GM23338 (cell line): ENCODE data around the gene ZNF670. TPM values are rescaled to one million over a fixed set of nuclear protein-coding genes. Genes with fewer than 3 reads are reported as not detected.

Experiments
- ATAC-seq: fragments of 200-7000 bp; cut with Tn5 transposase; 3 replicates; pipeline ENCODE4 v1.9.1; 2020
- DNase-seq: peaks from one replicate; pipeline ENCODE4 v3.0.0-alpha.2; 2015; ENCODE audit warnings: low spot score
- H2AFZ ChIP-seq: fragments of 200-600 bp; sonication (generic); 2 replicates; pipeline ENCODE4 v1.8.0; 2016; ENCODE audit warnings: antibody characterized with exemption, mild to moderate bottlenecking, moderate library complexity
- H3F3A ChIP-seq: fragments of 200-600 bp; sonication (generic); replicated peaks from 2 replicates; pipeline ENCODE4 v1.8.0; 2017; ENCODE audit warnings: antibody characterized with exemption, mixed run types, low read depth
- H3K27ac ChIP-seq: fragments of 200-600 bp; sonication (generic); 2 replicates; pipeline ENCODE4 v1.6.1; 2016; ENCODE audit warnings: low read depth
- H3K27me3 ChIP-seq: fragments of 200-600 bp; sonication (generic); 2 replicates; pipeline ENCODE4 v1.8.0; 2016; ENCODE audit warnings: mild to moderate bottlenecking, mixed run types, moderate library complexity; ENCODE audit not compliant: insufficient read depth
- H3K36me3 ChIP-seq: fragments of 200-600 bp; sonication (generic); 2 replicates; pipeline ENCODE4 v1.8.0; 2016; ENCODE audit warnings: mild to moderate bottlenecking; ENCODE audit not compliant: insufficient read depth
- H3K4me1 ChIP-seq: fragments of 200-600 bp; sonication (generic); 2 replicates; pipeline ENCODE4 v1.8.0; 2016; ENCODE audit warnings: mild to moderate bottlenecking, moderate library complexity; ENCODE audit not compliant: insufficient read depth
- H3K4me2 ChIP-seq: fragments of 200-600 bp; sonication (generic); 2 replicates; pipeline ENCODE4 v1.7.1; 2017; ENCODE audit warnings: mixed run types
- H3K4me3 ChIP-seq: fragments of 200-600 bp; sonication (generic); 2 replicates; pipeline ENCODE4 v1.6.1; 2016; ENCODE audit warnings: mixed run types
- H3K79me2 ChIP-seq: fragments of 200-600 bp; sonication (generic); replicated peaks from 2 replicates; pipeline ENCODE4 v1.8.0; 2017; ENCODE audit warnings: mild to moderate bottlenecking; ENCODE audit not compliant: insufficient read depth
- H3K9me2 ChIP-seq: fragments of 200-600 bp; sonication (generic); 2 replicates; pipeline ENCODE4 v1.8.0; 2017; ENCODE audit not compliant: insufficient read depth
- H4K20me1 ChIP-seq: fragments of 200-600 bp; sonication (generic); replicated peaks from 2 replicates; pipeline ENCODE4 v1.8.0; 2017; ENCODE audit warnings: mild to moderate bottlenecking; ENCODE audit not compliant: insufficient read depth
- H3K27ac Mint-ChIP-seq: 2 replicates; pipeline ENCODE4 v1.8.0; 2020; ENCODE audit warnings: inconsistent platforms, mild to moderate bottlenecking, moderate library complexity, mixed read lengths
- H3K27me3 Mint-ChIP-seq: 3 replicates; pipeline ENCODE4 v1.8.0; 2022; ENCODE audit warnings: low read depth, mild to moderate bottlenecking, moderate library complexity, mixed read lengths, inconsistent platforms; ENCODE audit not compliant: insufficient read depth, poor library complexity
- H3K36me3 Mint-ChIP-seq: 3 replicates; pipeline ENCODE4 v1.8.0; 2021; ENCODE audit warnings: low read depth, mild to moderate bottlenecking, inconsistent platforms, moderate library complexity, mixed read lengths
- H3K4me1 Mint-ChIP-seq: 3 replicates; pipeline ENCODE4 v1.8.0; 2020; ENCODE audit warnings: mild to moderate bottlenecking, inconsistent platforms, mixed read lengths
- H3K4me3 Mint-ChIP-seq: 3 replicates; pipeline ENCODE4 v1.8.0; 2021; ENCODE audit warnings: moderate library complexity, mild to moderate bottlenecking, inconsistent platforms, mixed read lengths
- H3K9me3 Mint-ChIP-seq: 3 replicates; pipeline ENCODE4 v1.8.0; 2020; ENCODE audit warnings: moderate library complexity, mild to moderate bottlenecking, inconsistent platforms, mixed read lengths
- CREB1 ChIP-seq: fragments of 250-450 bp; sonication (Bioruptor Pico); IDR thresholded peaks from 2 replicates; pipeline ENCODE4 v1.5.0; 2020; ENCODE audit warnings: low read depth, mild to moderate bottlenecking, moderate library complexity
- CTCF ChIP-seq, 2 experiments: fragments of 200-600 bp in 1 of 2; sonication (generic) in 1 of 2; conservative IDR thresholded peaks; 2 replicates each; pipeline versions ENCODE4 v1.5.1 to v1.6.1; 2016 to 2017; ENCODE audit warnings: antibody characterized with exemption in 2 of 2, low read depth in 2 of 2, mild to moderate bottlenecking in 2 of 2, moderate library complexity in 1 of 2
- ETS1 ChIP-seq: IDR thresholded peaks from 2 replicates; pipeline ENCODE4 v1.6.1; 2016; ENCODE audit warnings: antibody characterized with exemption
- EZH2 ChIP-seq: fragments of 200-600 bp; sonication (generic); IDR thresholded peaks from one replicate; pipeline ENCODE4 v1.8.0; 2017; ENCODE audit warnings: antibody characterized with exemption, mild to moderate bottlenecking, low read depth; ENCODE audit not compliant: unreplicated experiment
- EZH2phosphoT487 ChIP-seq: fragments of 200-600 bp; sonication (generic); IDR thresholded peaks from one replicate; pipeline ENCODE4 v1.8.1; 2018; ENCODE audit warnings: antibody characterized with exemption; ENCODE audit not compliant: unreplicated experiment
- JUNB ChIP-seq: IDR thresholded peaks from one replicate; pipeline ENCODE4 v1.6.1; 2016; ENCODE audit warnings: antibody characterized with exemption; ENCODE audit not compliant: unreplicated experiment
- NANOG ChIP-seq: IDR thresholded peaks from 2 replicates; pipeline ENCODE4 v1.6.1; 2016; ENCODE audit warnings: antibody characterized with exemption, borderline replicate concordance
- POLR2AphosphoS5 ChIP-seq: IDR thresholded peaks from 2 replicates; pipeline ENCODE4 v1.6.1; 2016; ENCODE audit warnings: antibody characterized with exemption, low read depth
- STAT1 ChIP-seq: IDR thresholded peaks from one replicate; pipeline ENCODE4 v1.6.1; 2016; ENCODE audit warnings: antibody characterized with exemption; ENCODE audit not compliant: unreplicated experiment
- ZNF114 ChIP-seq: fragments of 250-450 bp; sonication (Bioruptor Pico); IDR thresholded peaks from 2 replicates; pipeline ENCODE4 v1.5.0; 2020; ENCODE audit warnings: mild to moderate bottlenecking, moderate library complexity
- ZNF462 ChIP-seq: fragments of 250-450 bp; sonication (Bioruptor Pico); IDR thresholded peaks from 2 replicates; pipeline ENCODE4 v1.5.0; 2020; ENCODE audit warnings: mild to moderate bottlenecking, moderate library complexity
- polyA plus RNA-seq: library from polyadenylated mRNA; unstranded; fragments of >200 nt; fragmentation: Nextera tagmentation; extraction: Ambion mirVana; gene quantifications from 2 replicates; pipeline ENCODE4 v1.2.1, GENCODE V29; 2016
- total RNA-seq: library from RNA; depleted of rRNA; stranded (reverse); fragments of >200 nt; shearing (Covaris generic); gene quantifications from 2 replicates; pipeline ENCODE4 v1.2.3, GENCODE V29; 2014
- TF ChIP-seq, protein P1 (sequence below): IDR thresholded peaks from one replicate; pipeline ENCODE4 v1.6.1; 2018; ENCODE audit warnings: antibody characterized with exemption; ENCODE audit not compliant: unreplicated experiment

The ZNF670 gene
- total and polyA plus RNA-seq, 2 experiments from 2014 or later: 8.0 to 19.3 TPM

DNA sequence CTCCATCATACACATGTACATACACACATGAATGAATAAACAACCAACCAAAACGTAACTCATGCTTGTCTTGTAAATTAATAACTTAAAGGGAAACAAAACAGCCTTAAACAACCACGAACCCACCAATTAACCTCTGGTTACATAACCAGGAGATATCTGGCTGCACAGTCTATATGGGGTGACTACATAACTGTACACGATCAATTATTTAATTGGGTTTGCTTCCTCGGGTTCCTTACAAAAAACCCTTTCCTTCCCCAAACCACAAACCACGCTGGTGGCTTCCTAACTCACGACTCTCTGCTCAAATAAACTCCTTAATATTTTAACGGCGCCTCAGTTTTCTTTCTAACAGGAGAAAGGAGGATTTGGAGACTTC, 744 bp downstream of the ZNF670 start (continued):
- TF ChIP-seq ETS1: no peak
- TF ChIP-seq STAT1: no peak

DNA sequence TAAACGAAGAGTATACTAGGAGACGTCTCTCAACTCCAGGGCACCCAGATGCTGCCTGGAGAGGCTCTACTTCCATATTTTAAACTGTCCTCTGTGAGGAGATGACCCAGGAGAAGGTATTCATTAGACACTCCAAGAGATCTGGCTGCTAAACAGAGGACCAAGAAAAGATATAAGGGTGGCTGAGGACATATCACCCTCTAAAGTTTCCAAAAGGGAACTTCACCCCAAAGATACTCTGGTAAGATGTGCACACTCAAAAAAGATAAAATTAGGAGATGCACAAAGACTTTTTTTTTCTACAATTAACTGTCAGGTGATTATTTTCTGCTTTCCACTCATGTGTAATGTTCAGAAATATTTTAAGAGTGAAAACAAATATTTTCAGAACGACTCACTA, 1.4 kb downstream of the ZNF670 start:
- TF ChIP-seq CREB1 (CRISPR knock-in tag) (no peak), NANOG (no peak), ZNF462 (CRISPR knock-in tag) (no peak), EZH2phosphoT487 (no peak), ETS1 (no peak), JUNB (no peak), EZH2 (no peak), POLR2AphosphoS5 (no peak), CTCF (conservative IDR thresholded peaks at IDR 0.05; ENCODE audit: low read depth in 2 of 2) (no peak), ZNF114 (CRISPR knock-in tag) (no peak)
- TF ChIP-seq, protein P1, sequence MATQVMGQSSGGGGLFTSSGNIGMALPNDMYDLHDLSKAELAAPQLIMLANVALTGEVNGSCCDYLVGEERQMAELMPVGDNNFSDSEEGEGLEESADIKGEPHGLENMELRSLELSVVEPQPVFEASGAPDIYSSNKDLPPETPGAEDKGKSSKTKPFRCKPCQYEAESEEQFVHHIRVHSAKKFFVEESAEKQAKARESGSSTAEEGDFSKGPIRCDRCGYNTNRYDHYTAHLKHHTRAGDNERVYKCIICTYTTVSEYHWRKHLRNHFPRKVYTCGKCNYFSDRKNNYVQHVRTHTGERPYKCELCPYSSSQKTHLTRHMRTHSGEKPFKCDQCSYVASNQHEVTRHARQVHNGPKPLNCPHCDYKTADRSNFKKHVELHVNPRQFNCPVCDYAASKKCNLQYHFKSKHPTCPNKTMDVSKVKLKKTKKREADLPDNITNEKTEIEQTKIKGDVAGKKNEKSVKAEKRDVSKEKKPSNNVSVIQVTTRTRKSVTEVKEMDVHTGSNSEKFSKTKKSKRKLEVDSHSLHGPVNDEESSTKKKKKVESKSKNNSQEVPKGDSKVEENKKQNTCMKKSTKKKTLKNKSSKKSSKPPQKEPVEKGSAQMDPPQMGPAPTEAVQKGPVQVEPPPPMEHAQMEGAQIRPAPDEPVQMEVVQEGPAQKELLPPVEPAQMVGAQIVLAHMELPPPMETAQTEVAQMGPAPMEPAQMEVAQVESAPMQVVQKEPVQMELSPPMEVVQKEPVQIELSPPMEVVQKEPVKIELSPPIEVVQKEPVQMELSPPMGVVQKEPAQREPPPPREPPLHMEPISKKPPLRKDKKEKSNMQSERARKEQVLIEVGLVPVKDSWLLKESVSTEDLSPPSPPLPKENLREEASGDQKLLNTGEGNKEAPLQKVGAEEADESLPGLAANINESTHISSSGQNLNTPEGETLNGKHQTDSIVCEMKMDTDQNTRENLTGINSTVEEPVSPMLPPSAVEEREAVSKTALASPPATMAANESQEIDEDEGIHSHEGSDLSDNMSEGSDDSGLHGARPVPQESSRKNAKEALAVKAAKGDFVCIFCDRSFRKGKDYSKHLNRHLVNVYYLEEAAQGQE: no peak

More for the DNA sequence above, 1.4 kb downstream of the ZNF670 start:
- Mint-ChIP-seq H3K27ac (no peak overlapping the region), H3K9me3 (peaks cover 46% of the 10 kb centered on the region), H3K36me3 (peaks cover 53% of the 10 kb centered on the region), H3K27me3 (peaks cover 5% of the 10 kb centered on the region), H3K4me1 (peaks cover 9% of the 10 kb centered on the region), H3K4me3 (peak overlapping the region; percentile 98)
- no peaks in the 10 kb centered on the region; the same call in 1 of the 2 replicates for H3K4me1 ChIP-seq
- peak overlapping the region; percentile 100 for H3K4me3 ChIP-seq
- H3F3A ChIP-seq: no peaks in the 10 kb centered on the region
- no peak overlapping the region for H3K27ac ChIP-seq
- no peak for DNase-seq
- no peaks in the 10 kb centered on the region for H3K9me2 ChIP-seq
- peaks cover 8% of the 10 kb centered on the region; the same call in 1 of the 2 replicates for H3K36me3 ChIP-seq
- H4K20me1 ChIP-seq: no peaks in the 10 kb centered on the region; the same call in 1 of the 2 replicates
- H3K27me3 ChIP-seq: no peaks in the 10 kb centered on the region
- H3K4me2 ChIP-seq: peak overlapping the region; percentile 96
- ATAC-seq: no peak
- no peak overlapping the region for H2AFZ ChIP-seq
- H3K79me2 ChIP-seq: peaks cover 59% of the 10 kb centered on the region
